Keratinocyte (primary cell): ENCODE measurements around the gene BBX. TPM values are rescaled to one million over a fixed set of nuclear protein-coding genes. Genes with fewer than 3 reads are reported as not detected.

ENCODE experiments used
- DNase-seq: peaks from one replicate; pipeline ENCODE4 v3.0.0-alpha.2; 2011; ENCODE audit warnings: low read depth, missing footprints, low spot score
- FAIRE-seq: peaks from 2 replicates; lab custom pipeline; 2011; peaks lifted over from hg19 to GRCh38; lab: Jason Lieb, UNC
- H2AFZ ChIP-seq: 2 replicates; pipeline ENCODE4 v1.6.0; 2012; ENCODE audit warnings: low read length, control low read depth, inconsistent platforms; ENCODE audit not compliant: control insufficient read depth
- H3K27ac ChIP-seq: 2 replicates; pipeline ENCODE4 v1.5.1; 2011; ENCODE audit warnings: low read length; ENCODE audit not compliant: control insufficient read depth, insufficient read depth
- H3K27me3 ChIP-seq: 3 replicates; pipeline ENCODE4 v1.6.0; 2011; ENCODE audit warnings: low read length; ENCODE audit not compliant: control insufficient read depth, insufficient read depth; ENCODE audit errors: extremely low read depth
- H3K36me3 ChIP-seq, 2 experiments: 2 replicates in 1 of 2; 3 replicates in 1 of 2; pipeline ENCODE4 v1.5.1; 2011; ENCODE audit warnings: low read length in 2 of 2, mild to moderate bottlenecking in 1 of 2; ENCODE audit not compliant: control insufficient read depth in 2 of 2, insufficient read depth in 2 of 2; ENCODE audit errors: extremely low read depth in 1 of 2
- H3K4me1 ChIP-seq: 3 replicates; pipeline ENCODE4 v1.5.1; 2011; ENCODE audit warnings: low read length; ENCODE audit not compliant: control insufficient read depth, insufficient read depth; ENCODE audit errors: extremely low read depth
- H3K4me2 ChIP-seq: 3 replicates; pipeline ENCODE4 v1.6.0; 2011; ENCODE audit warnings: low read depth, low read length; ENCODE audit not compliant: control insufficient read depth, insufficient read depth; ENCODE audit errors: extremely low read depth
- H3K4me3 ChIP-seq, 3 experiments: fragments of 200-600 bp in 1 of 3; sonication (generic) in 1 of 3; 2 replicates in 2 of 3; 3 replicates in 1 of 3; pipeline ENCODE4 v1.5.1; 2011 to 2016; ENCODE audit warnings: low read length in 3 of 3, mild to moderate bottlenecking in 3 of 3, control low read depth in 2 of 3, inconsistent platforms in 1 of 3, low read depth in 1 of 3, mixed read lengths in 1 of 3, mixed run types in 1 of 3, moderate library complexity in 1 of 3; ENCODE audit not compliant: control insufficient read depth in 2 of 3, insufficient read depth in 2 of 3; ENCODE audit errors: extremely low read depth in 1 of 3
- H3K79me2 ChIP-seq: 2 replicates; pipeline ENCODE4 v1.6.0; 2012; ENCODE audit warnings: low read length; ENCODE audit not compliant: control insufficient read depth, insufficient read depth
- H3K9ac ChIP-seq: 3 replicates; pipeline ENCODE4 v1.6.0; 2011; ENCODE audit warnings: low read length; ENCODE audit not compliant: control insufficient read depth, insufficient read depth; ENCODE audit errors: extremely low read depth
- H3K9me1 ChIP-seq: 3 replicates; pipeline ENCODE4 v1.6.0; 2011; ENCODE audit warnings: low read length; ENCODE audit not compliant: control insufficient read depth, insufficient read depth; ENCODE audit errors: extremely low read depth
- H3K9me3 ChIP-seq: 2 replicates; pipeline ENCODE4 v1.5.1; 2012; ENCODE audit warnings: low read depth, low read length; ENCODE audit not compliant: control insufficient read depth
- H4K20me1 ChIP-seq: 3 replicates; pipeline ENCODE4 v1.6.0; 2011; ENCODE audit warnings: low read length; ENCODE audit not compliant: control insufficient read depth, insufficient read depth; ENCODE audit errors: extremely low read depth
- EZH2 ChIP-seq: IDR thresholded peaks from one replicate; pipeline ENCODE4 v1.6.1; 2012; ENCODE audit warnings: inconsistent platforms, mild to moderate bottlenecking, low read length, moderate library complexity
- dilution Hi-C: fragments of 300-500 bp; cut with MboI; formaldehyde crosslinking; loops from one replicate; pipeline ENCODE4 v1.7.0; 2020; ENCODE audit warnings: low sequenced_read_pairs; ENCODE audit not compliant: extremely low pct_ligation_motif_present
- polyA plus RNA-seq, 5 experiments: library from polyadenylated mRNA; depleted of rRNA in 3 of 5; stranded (reverse) in 3 of 5; stranded (forward) in 1 of 5; unstranded in 1 of 5; fragments of >200 nt; gene quantifications; 1 replicate in 1 of 5; 2 replicates in 3 of 5; 3 replicates in 1 of 5; pipeline versions ENCODE4 v1.2.1 to v1.2.3, GENCODE V29; 2011 to 2012; ENCODE audit warnings: missing spikeins in 2 of 5, low read depth in 1 of 5, low replicate concordance in 1 of 5
- TF ChIP-seq, protein P1 (sequence below), 3 experiments: IDR thresholded peaks in 1 of 3; conservative IDR thresholded peaks in 1 of 3; optimal IDR thresholded peaks in 1 of 3; 2 replicates in 2 of 3; 3 replicates in 1 of 3; pipeline versions ENCODE3 to v1.5.1; 2011; ENCODE audit warnings: low read length in 3 of 3, mild to moderate bottlenecking in 3 of 3, moderate library complexity in 2 of 3, control low read depth in 1 of 3, inconsistent platforms in 1 of 3; ENCODE audit not compliant: insufficient read depth in 2 of 3; ENCODE audit errors: extremely low read depth in 1 of 3

Gene BBX
- polyA plus RNA-seq, 1 donor (not counting 4 experiments of a cell fraction or from before 2014, with no cell fraction given): 43.4 TPM

GRCh38 chr3:107654218-107654617, 131.5 kb downstream of the BBX start:
- Histone ChIP-seq H3K36me3 (no peaks in the 10 kb centered on the region), H3K4me3 (no peak overlapping the region), H3K27me3 (no peaks in the 10 kb centered on the region), H3K4me2 (no peak overlapping the region), H3K9me1 (no peaks in the 10 kb centered on the region), H2AFZ (no peak overlapping the region), H3K9me3 (no peaks in the 10 kb centered on the region), H3K27ac (no peak overlapping the region), H3K4me1 (no peaks in the 10 kb centered on the region), H3K79me2 (no peaks in the 10 kb centered on the region), H4K20me1 (no peaks in the 10 kb centered on the region), H3K9ac (no peak overlapping the region)
- FAIRE-seq (no peak), DNase-seq (no peak)
- dilution Hi-C loops: no loop called here
- TF ChIP-seq, protein P1, sequence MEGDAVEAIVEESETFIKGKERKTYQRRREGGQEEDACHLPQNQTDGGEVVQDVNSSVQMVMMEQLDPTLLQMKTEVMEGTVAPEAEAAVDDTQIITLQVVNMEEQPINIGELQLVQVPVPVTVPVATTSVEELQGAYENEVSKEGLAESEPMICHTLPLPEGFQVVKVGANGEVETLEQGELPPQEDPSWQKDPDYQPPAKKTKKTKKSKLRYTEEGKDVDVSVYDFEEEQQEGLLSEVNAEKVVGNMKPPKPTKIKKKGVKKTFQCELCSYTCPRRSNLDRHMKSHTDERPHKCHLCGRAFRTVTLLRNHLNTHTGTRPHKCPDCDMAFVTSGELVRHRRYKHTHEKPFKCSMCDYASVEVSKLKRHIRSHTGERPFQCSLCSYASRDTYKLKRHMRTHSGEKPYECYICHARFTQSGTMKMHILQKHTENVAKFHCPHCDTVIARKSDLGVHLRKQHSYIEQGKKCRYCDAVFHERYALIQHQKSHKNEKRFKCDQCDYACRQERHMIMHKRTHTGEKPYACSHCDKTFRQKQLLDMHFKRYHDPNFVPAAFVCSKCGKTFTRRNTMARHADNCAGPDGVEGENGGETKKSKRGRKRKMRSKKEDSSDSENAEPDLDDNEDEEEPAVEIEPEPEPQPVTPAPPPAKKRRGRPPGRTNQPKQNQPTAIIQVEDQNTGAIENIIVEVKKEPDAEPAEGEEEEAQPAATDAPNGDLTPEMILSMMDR (optimal IDR thresholded peaks at IDR 0.05 in 1 of 3, IDR thresholded peaks at IDR 0.05 in 1 of 3, conservative IDR thresholded peaks at IDR 0.05 in 1 of 3; ENCODE audit: extremely low read depth in 1 of 3, insufficient read depth in 2 of 3, low read length in 3 of 3): no peak
- TF ChIP-seq EZH2: no peak

GRCh38 chr3:107657971-107658370, 135.2 kb downstream of the BBX start:
- H3K4me2 ChIP-seq: peak overlapping the region; percentile 30

More at GRCh38 chr3:107657971-107658370, 135.2 kb downstream of the BBX start:
- Histone ChIP-seq H3K27me3 (no peaks in the 10 kb centered on the region), H3K9me3 (no peaks in the 10 kb centered on the region), H3K9ac (no peak overlapping the region), H3K79me2 (no peaks in the 10 kb centered on the region), H4K20me1 (no peaks in the 10 kb centered on the region), H3K9me1 (no peaks in the 10 kb centered on the region), H3K4me3 (no peak overlapping the region), H3K36me3 (no peaks in the 10 kb centered on the region), H3K27ac (no peak overlapping the region), H2AFZ (no peak overlapping the region), H3K4me1 (no peaks in the 10 kb centered on the region)
- no peak for TF ChIP-seq EZH2
- TF ChIP-seq, protein P1 (optimal IDR thresholded peaks at IDR 0.05 in 1 of 3, IDR thresholded peaks at IDR 0.05 in 1 of 3, conservative IDR thresholded peaks at IDR 0.05 in 1 of 3; ENCODE audit: extremely low read depth in 1 of 3, insufficient read depth in 2 of 3, low read length in 3 of 3): no peak
- no peak for FAIRE-seq
- no peak for DNase-seq
- dilution Hi-C loops: no loop called here
